Stomach (tissue), 4 donors: ENCODE data around the gene TNS3.

Source experiments
- POLR2AphosphoS5 ChIP-seq, 3 donors: sonication (generic); formaldehyde crosslinking; IDR thresholded peaks; one replicate each; pipeline ENCODE4 v1.6.1; 2016; ENCODE audit warnings: antibody characterized with exemption in 3 of 3
- TF ChIP-seq, protein P1 (sequence below), 7 experiments: fragments of 450-650 bp in 4 of 7; fragments of 200-600 bp in 3 of 7; sonication (generic) in 3 of 7; IDR thresholded peaks; one replicate each; pipeline ENCODE4 v1.5.1; 2016 to 2019; ENCODE audit warnings: antibody characterized with exemption in 7 of 7, control low read depth in 2 of 7, mild to moderate bottlenecking in 1 of 7

DNA sequence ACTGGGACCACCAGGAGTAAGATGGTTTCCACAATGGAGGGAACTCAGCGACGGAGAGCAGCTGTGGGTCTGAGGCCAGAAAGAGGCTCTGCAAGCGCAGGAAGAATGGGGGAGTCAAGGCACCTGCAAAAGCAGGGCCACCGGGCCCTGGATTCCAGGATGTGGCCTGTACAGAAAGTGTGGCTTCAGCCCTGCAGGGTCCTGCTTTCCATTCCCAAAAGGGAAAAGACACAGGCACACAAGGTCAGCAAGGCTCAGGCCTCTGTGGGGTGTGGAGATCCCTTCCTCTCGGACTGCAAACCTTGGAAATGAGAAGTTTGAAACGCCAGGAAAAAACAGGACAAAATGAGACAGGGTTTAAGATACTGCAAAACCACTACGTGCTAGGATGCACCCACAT, 232.5 kb downstream of the TNS3 start:
- TF ChIP-seq POLR2AphosphoS5 (IDR thresholded peaks at IDR 0.05), result no peak
- TF ChIP-seq, protein P1, sequence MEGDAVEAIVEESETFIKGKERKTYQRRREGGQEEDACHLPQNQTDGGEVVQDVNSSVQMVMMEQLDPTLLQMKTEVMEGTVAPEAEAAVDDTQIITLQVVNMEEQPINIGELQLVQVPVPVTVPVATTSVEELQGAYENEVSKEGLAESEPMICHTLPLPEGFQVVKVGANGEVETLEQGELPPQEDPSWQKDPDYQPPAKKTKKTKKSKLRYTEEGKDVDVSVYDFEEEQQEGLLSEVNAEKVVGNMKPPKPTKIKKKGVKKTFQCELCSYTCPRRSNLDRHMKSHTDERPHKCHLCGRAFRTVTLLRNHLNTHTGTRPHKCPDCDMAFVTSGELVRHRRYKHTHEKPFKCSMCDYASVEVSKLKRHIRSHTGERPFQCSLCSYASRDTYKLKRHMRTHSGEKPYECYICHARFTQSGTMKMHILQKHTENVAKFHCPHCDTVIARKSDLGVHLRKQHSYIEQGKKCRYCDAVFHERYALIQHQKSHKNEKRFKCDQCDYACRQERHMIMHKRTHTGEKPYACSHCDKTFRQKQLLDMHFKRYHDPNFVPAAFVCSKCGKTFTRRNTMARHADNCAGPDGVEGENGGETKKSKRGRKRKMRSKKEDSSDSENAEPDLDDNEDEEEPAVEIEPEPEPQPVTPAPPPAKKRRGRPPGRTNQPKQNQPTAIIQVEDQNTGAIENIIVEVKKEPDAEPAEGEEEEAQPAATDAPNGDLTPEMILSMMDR (IDR thresholded peaks at IDR 0.05), result no peak
